ENCODE results near the gene GARIN5A. TPM values are rescaled to one million over a fixed set of nuclear protein-coding genes. Genes with fewer than 3 reads are reported as not detected.
"Not testable (repeated sequence)": the region's sequence is repeated elsewhere in the genome, so short reads cannot be mapped to it uniquely, and the experiment has no call there.

Gene GARIN5A
- total RNA-seq, 1 donor from 2014 or later, result 0.17 TPM

DNA sequence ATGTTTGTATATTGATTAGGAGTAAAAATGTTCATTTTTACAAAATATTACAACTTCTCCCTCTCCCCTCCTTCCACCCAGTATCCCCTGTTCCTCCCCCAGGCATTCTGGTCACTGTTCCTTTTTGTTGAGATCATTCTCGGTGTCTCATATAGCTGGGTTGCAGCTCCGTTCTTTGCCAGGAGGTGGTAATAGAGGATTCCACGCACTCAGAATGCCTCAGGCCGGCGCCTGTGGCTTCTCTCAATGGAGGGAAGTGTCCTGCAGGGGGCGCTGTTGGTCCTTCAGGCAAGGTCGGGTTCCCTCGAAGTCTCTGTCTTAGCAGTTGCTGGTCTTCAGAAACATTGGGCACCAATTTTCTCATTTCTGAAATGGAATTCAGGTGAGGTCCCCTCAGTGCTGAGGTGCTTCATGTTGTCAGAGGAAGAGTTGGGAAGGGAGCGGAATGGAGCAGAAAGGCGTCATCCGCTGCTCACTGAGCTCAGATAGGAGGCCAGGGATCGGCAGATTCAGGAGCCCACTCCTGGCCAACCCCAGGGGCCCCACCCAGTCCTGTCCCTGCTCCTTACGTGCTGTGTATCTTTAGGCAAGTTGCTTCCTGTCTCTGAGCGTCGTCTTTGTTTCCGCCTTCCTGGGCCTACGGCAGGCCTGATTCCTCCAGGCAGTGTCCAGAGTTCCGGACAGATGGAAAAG is 10.3 kb upstream of the GARIN5A start:
- DNase-seq, result peak; percentile 60

DNA sequence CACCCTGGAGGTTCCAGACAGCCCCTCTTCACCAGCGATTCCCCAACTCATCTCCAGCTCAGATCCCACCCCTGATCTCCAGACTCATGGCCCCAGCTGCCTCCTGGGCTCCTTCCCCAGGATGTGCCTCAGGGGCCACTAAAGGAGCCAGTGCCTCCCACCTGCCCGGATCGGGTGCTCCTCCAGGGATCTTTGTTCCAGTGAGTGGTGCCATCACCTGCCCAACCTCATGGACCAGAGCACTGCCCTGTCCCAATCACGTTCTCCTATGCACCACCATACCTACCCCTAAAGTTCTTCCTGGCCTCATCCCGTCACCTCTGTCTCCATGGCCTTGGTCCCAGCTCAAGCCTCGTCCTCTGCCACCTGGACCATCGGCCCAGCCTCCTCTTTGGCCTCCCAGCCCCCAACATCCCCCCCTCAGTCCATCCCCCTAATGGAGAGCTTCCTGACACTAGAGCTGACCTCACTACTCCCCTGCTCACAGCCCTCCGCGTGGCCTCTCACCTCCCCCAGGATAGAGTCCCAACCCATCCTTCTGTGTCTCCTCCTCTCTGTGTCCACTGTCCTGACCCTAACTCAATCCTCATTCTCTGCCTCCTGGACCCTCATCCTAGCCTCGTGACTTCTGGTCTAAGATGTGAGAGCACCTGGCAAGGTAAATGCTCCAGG is 8.8 kb upstream of the GARIN5A start:
- DNase-seq, result no peak

DNA sequence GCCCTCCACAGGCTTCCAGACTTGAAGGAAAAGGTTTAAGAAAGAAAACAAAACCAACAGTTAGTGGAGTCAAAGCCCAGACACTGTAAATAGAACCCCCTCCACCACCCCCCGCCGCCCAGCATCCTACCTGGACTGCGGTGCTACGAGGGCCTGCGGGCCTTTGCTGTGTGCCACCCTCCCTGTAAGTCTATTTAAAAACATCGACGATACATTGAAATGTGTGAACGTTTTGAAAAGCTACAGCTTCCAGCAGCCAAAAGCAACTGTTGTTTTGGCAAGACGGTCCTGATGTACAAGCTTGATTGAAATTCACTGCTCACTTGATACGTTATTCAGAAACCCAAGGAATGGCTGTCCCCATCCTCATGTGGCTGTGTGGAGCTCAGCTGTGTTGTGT is 6.3 kb upstream of the GARIN5A start:
- no peak for DNase-seq

DNA sequence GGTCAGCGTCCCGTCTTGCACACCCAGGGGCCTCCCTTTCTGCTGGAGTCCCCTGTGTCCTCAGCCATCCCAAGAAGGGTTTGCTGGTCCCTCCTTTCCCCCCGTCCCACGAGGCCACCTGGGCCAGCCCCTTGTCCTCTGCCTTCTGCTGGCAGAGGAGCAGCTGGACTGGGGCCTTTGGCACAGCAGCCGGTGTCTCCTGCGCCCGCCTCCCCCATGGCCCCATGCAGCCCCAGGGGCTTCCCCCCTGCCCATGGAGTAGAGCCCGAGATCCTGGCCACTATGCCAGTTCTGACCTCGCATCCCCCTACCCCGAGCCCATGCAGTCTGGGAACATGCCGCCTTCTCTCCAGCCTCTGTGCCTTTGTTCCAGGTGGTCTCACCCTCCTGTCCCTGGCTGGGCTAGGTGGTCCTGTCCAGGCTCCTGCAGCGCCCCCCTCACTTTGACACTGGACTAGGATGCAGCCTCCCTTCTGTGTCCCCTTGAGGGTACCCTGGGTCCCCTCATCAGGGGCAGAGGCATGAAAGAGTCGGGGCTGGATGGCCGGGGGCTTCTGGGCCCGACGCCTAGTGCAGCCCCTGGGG is 5.7 kb upstream of the GARIN5A start:
- DNase-seq, result no peak

GRCh38 chr19:50481351-50482149 is 4.9 kb upstream of the GARIN5A start:
- no peak for DNase-seq

DNA sequence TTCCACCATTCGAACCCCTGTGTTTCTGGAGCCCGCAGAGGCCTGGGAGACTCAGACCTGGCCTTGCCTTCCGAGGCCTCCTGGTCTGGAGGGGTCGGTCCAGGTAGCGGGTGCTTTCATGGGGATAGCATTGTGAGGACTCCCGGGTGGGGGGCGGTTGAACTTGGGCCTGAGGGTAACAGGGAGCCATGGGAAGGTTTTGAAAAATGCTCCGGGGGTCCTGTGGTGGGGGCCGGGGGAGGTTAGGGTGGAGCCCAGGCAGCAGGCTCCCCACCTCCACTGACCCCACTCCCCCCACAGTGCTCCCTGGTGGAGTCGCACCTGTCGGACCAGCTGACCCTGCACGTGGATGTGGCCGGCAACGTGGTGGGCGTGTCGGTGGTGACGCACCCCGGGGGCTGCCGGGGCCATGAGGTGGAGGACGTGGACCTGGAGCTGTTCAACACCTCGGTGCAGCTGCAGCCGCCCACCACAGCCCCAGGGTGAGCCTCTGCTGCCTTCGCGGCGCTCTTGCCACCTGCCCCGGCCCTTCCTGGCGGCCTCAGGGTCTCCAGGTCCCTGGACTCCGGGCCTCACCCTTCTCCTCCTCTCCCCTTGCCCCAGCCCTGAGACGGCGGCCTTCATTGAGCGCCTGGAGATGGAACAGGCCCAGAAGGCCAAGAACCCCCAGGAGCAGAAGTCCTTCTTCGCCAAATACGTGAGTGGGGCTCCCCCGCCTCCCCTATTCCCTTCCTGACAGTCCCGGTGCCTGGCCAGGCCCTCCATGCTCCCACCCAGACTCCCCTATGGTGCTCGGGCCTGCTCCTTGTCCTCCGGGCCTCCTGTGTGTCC is 3.8 kb upstream of the GARIN5A start:
- no peak for DNase-seq

DNA sequence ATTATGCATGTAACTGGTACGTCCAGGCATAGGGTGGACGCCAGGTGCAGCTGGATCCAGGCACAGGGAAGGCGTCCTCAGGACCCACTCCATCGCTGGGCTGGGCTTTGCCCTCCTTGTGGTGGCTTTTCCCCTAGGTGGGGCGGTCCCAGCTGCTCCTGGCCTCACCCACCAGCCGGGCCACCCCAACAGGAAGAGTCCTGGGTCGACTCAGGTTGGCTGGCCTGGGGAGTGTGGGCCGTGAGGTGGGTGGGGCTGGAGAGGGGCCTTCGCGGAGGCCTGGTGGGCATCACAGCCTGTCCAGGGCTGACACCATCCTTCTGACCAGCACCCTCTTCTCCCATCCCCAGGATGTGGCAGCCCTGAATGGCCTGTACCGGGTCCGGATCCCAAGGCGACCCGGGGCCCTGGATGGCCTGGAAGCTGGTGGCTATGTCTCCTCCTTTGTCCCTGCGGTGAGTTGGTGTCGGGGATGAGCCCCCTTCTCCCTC is 3.2 kb upstream of the GARIN5A start:
- no peak for DNase-seq

GRCh38 chr19:50478901-50479715 is 2.5 kb upstream of the GARIN5A start:
- DNase-seq, result peak; percentile 73

GRCh38 chr19:50477751-50478515 is 1.3 kb upstream of the GARIN5A start:
- DNase-seq, result no peak

GRCh38 chr19:50476907-50477238 is 225 bp upstream of the GARIN5A start:
- DNase-seq, result no peak

DNA sequence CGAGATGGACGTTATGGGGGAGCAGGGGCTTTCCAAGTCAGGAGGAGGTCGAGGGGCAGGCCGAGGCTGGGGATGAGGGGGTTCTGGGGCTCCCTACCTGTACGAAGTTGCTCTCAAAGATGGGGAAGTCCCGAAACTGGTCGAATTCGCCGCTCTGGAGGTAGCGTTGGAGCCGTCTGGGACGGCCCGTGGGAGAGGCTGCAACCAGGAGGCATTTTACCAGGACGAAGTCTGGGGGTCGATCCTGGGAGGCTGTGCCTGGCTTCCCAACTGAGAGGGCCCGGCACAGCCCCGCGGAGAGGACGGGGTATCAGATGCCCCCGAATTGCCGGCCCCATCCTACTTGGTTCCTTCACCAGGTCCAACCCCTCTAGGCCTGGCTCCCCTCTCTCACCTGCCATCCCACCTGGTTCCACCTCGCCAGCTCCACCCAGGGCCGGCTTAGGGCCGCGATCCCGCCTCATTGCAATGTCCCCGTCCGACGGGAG is 868 bp downstream of the GARIN5A start:
- no peak for DNase-seq

- no peak for DNase-seq
Observed at GRCh38 chr19:50475101-50475568, 1.5 kb downstream of the GARIN5A start.

- DNase-seq, result not testable (repeated sequence)
Observed at GRCh38 chr19:50473336-50473735, 3.3 kb downstream of the GARIN5A start.

- no peak for DNase-seq
Observed at GRCh38 chr19:50468818-50469217, 7.8 kb downstream of the GARIN5A start.

- no peak for DNase-seq
Observed at GRCh38 chr19:50467566-50467965, 9.1 kb downstream of the GARIN5A start.

- no peak for DNase-seq
Observed at GRCh38 chr19:50466706-50467039, 10.0 kb downstream of the GARIN5A start.

- DNase-seq, result peak; percentile 32
Observed at GRCh38 chr19:50465986-50466705, 10.5 kb downstream of the GARIN5A start.

DNA sequence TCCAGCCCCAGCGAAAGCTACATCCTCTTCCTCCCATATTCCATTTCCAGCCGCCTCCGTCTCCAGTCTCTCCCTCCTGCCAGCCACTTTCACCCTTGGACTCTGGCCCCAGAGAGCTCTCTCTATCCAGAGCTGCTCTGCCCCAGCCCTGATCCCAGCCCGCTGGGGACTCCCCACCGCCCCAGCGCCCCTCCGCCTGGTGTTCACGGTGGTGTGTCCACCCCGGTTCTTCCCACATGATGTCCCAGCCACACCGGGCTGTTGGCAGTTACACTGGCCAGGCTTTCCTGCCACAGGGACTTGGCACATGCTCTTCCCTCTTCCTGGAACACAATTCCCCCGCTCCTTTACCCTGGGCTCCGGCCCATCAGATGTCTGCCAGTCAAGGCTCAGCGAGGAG is 11.6 kb downstream of the GARIN5A start:
- no peak for DNase-seq

DNA sequence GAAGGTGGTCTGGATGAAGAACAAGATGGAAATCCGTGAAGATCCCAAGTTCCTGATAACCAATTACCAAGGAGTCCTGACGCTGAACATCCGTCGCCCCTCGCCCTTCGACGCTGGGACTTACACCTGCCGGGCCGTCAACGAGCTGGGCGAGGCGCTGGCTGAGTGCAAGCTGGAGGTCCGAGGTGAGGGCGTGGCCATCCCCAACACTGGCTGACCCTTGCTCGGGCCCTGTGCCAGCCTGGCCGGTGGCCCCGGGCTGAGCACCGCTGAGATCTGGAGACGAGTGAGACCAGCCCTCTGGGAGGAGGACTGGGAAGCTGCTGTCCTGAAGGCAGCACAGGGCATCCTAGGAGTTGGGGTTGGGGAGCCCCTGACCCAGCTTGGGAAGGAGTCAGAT is 12.3 kb downstream of the GARIN5A start:
- no peak for DNase-seq

- DNase-seq, result no peak
Observed at GRCh38 chr19:50462970-50463369, 13.7 kb downstream of the GARIN5A start.

All from dermis blood vessel endothelial cell (primary cell).